ENCODE measurements around the gene MPZL3.
"Not testable (repeated sequence)": the region's sequence is repeated elsewhere in the genome, so short reads cannot be mapped to it uniquely, and the experiment has no call there.

MPZL3 gene

DNA sequence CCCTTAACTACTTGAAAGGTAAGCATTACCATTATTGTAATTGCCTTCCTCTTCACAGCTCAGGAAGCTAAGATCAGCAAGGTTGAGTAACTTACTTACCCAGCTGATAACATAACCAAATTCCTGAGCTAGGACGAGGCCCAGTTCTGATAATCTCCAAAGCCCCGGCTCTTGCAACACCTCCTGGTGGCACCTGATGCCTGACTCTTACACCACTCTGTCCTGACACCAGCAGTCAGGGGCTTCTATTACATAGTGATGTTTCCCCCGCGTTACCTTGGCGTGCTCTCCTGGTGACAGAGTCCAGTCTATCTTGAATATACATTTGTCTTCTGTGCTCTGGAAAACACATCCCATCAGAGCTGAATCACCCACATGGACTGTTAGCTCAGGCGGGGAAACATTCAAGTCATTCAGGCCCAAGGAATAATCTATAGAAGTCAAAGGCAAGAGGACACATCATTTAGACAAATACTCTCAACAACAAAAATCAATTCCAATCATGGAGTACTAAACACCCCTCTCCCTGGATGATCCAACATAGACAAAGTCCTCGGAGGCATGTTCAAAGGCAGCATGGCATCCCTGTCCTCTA lies 39.9 kb downstream of the MPZL3 start:
- DNase-seq (ENCODE audit: low read depth) = no peak

DNA sequence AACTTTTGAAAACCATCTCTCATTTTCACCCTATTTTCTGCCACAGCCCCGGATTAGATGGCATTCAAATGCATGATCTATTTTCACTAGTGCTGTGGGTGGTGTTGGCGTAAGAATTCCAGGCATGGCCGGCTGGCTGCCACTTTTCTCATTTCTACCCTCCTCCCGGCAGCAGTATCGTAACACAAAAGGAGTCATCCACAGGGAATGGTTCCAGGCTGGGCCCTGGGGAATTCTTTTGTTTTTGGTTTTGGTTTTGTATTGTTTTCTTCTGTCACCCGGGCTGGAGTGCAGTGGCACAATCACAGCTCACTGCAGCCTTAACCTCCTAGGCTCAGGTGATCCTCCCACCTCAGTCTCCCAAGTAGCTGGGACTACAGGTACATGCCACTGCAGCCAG lies 41.2 kb downstream of the MPZL3 start:
- DNase-seq (ENCODE audit: low read depth) = no peak

DNA sequence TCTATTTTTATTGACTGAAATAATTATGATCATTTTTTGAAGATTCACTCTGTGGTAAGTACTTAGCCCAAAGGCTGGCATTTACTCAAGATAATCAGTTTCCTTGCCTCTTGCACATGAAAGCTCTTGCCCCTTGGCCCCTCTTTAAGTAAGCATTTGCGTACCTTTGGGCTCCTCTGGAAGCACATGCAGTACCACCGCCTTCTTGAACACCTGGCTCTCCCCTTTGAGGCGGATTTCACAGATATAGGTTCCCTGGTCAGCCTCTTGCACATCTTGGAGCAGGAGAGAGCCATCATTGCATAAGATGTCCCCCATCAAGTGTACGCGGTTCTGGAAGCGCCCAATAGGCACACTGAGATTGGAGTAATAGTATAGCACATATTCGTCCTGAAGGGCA lies 41.8 kb downstream of the MPZL3 start:
- no peak for DNase-seq (ENCODE audit: low read depth)

DNA sequence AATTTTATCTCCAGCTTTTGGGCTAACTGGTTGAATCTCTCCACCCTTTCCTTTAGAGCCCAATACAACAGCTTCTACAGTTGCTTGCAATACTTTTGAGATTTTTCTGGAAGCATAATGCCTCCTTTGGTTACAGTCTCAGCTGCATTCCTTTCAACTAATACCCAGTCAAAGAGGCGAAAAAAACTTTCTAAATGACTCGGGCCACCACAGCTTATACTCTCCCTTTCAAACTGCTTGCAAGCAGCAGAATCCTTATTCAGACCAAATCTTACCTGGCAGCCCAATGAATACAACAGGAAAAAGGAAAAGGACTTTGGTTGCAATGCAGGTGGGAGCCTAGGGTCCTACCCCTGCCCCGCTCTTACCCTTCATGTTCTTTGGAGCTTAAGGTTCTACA lies 43.1 kb downstream of the MPZL3 start:
- DNase-seq (ENCODE audit: low read depth) = no peak

DNA sequence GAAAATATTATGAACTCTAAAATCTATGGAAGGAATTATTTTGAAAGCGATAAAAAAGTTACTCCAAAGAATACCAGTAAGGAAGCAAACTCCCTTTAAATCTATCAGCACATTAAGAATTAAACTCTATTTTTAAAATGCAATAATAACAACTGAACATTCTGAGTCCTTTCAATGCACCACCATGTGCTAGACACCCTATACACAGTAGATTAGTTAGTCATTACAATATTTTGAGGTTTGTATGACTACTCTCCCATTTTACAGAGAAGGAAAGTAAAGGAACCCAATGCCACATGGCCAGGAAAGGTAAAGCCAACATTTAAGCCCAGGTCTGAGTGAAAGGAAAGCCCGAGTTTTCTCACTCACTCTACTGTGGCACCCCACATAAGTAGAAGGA lies 45.1 kb downstream of the MPZL3 start:
- no peak for DNase-seq (ENCODE audit: low read depth)

DNA sequence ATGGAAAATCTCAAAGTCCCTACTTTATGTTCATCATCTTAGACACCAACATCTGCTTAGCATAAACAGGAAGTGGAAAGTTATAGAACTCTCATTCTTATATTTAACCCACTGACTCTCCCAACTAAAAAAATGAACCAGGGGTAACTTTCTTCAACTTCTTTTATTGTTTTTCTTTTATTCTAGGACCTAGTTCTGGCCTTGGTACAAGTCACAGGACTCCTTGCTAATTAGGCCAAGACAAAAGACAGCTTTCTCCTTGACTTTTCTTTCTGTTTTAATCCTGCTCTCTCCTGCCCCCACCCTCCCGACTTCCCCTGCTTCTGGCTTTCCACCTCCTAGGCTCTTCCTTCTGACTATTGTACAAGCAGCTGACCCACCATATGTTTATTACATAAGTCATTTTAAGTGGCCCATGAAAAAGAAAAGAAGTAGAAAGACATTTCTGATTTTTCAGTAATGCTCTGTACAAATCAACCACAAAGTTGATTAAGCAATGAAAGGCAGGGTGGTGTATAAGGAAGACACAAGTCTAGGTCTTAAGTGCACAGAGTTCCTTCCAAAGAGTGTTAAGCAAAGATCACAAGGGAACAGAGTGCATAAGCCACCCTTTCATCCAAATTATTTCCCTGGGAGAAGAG lies 45.7 kb downstream of the MPZL3 start:
- DNase-seq (ENCODE audit: low read depth) = no peak

DNA sequence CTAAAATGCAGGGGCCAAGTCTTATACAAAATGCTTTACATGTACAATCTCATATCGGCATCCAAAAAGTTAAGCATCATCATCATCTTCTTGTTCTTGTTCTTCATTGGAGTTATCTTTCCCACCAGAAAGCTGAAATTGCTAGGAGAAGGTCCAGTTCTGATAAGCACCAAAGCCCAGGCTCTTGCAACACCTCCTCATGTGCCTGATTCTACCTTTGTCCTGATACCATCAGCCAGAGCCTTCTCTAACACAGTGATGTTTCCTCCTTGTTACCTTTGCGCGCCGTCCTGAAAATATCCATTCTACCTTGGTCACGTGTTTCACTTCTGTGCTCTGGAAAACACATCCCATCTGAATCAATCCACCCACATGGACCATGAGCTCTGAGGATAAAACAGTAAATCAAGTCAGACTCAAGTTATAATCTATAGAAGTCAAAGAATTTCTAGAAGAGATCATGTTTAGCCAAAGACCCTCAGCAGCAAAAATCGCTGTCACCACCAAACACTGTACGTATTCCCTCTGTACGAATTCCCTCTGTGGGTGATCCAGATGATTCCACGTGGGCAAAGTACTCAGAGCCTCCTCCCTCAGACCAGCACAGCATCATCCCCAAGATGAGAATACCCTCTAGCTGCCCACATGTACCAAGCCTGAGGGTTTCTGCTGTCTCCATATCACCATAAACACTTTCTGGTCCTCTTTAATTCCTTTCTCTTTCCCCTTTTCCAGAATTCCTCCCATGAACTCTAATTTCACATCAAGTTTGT lies 46.4 kb downstream of the MPZL3 start:
- no peak for DNase-seq (ENCODE audit: low read depth)

DNA sequence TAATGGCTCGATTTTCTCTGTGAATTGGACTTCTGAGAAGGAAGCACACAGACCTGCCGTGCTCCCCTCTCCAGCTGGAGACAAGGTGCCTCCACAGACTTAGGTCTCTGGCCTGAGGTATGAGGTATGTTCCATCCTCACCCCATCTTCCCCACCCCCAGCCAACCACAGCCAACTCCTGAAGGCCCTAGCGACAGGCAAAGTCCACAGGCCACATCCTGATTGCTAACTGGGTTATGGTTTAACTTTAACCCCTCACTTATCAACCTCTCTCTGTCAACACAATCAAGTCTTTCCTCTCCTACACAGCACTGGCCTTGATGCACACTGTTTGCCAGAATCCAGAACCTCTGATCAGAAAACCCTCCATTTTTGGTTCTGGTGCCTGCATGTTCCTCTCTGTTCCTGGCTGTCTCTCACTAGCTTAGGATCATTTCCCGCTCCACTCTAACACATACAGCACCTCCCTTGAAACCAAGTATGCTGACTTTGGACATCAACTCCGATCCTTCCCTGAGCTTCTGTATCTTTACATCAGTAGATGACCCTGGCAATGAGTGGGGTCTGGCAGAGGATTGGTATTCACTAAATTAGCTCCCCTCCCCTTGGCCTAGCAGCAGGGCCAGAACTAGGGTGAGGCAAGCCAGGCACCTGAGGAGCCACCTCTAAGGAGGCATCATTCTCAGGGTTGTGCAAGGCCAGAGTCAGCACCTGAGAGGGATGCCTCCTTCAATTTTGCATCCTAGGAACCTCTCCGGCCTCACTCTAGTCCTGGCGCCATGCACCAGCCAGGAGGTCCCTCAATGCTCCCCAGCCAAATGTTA lies 49.4 kb downstream of the MPZL3 start:
- peak; percentile 37 for DNase-seq (ENCODE audit: low read depth)

DNA sequence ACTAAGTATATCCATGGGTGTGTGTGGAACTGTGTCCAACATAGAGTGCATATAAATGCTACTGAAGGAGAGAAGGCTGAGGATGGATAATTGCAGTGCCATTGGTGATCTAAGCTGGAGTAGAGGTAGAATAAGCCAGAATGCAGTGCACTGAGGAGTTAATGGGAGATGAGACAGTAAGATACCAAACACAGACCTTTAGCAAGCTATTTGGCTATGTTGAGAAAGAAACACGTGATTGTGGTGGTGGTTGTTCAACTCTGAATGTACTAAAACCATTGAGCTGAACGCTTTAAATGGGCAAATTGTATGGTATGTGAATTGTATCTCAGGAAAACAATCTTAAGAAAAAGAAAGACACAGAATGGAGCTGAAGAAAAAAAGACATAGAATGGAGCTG lies 50.2 kb downstream of the MPZL3 start:
- no peak for DNase-seq (ENCODE audit: low read depth)

DNA sequence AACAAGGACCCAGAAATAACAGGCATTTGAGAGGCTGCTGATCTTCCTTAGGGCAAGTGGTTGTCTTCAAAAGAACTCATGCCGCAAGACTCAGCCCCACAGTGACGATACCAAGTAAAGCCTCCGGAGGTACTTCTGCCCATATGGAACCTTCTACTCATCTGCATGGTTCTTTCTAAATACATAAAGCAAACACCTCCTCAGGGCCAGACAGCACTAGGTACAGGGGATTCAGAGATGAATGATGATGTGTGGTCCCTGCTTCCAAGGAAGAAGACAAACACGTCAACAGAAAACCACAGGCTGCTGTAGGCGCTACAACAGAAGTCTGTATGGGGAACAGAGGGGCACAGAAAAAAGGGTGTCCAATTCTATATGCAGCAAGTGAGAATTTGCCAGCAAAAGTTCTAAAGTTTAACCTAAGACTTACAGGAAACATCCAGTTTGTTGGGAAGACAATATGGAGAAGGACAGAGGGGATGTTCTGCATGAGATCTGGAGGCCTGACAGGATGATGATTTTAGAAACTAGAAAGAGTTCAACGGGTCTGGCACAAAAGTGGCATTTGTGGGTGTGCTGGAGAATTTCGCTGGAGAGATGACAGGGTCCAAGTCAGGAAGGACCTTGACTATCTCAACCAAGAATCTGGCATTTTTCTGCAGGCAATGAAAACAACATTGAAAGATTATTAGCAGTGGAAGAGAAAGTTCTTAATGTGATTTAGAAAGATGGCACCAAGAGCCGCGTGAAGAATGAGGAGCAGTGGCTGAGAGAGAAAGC lies 51.1 kb downstream of the MPZL3 start:
- no peak for DNase-seq (ENCODE audit: low read depth)

DNA sequence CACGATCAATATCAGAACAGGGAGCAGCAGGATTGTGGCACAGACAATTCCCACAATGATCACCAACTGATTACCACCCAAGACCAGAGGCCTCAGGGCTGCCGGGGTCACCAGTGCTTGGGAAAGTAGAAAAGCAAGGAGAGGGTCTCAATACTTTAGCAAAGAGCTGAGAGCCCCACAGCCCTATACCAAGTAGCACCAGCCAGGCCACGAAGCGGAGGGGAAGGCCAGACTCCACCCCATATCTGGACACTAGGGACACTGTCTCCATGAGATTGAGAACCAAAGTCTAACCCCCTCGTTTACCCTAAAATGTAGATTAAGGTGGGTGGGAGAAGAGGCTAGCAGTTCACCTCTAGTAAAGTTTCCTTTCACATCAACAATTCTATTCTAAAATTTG lies 51.7 kb downstream of the MPZL3 start:
- DNase-seq (ENCODE audit: low read depth) = no peak

DNA sequence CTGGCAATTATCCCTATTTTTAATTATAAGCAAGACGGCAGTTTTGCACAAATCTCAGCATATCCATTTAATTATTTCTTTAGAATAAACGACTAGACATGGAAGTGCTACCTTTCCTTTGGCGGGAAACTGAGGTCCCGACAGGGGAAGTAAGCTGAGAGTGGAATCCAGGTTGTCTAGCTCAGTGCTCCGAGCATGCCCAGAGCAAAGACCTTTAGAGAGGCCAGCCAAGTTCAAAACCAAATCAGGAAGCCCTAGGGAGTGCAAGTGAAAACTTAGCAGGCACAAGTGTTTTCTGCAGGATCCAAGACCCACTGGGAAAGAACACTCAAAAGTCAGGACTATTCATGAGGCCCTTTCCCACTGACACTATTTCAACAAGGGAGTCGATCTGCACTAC lies 53.0 kb downstream of the MPZL3 start:
- DNase-seq (ENCODE audit: low read depth) = no peak

DNA sequence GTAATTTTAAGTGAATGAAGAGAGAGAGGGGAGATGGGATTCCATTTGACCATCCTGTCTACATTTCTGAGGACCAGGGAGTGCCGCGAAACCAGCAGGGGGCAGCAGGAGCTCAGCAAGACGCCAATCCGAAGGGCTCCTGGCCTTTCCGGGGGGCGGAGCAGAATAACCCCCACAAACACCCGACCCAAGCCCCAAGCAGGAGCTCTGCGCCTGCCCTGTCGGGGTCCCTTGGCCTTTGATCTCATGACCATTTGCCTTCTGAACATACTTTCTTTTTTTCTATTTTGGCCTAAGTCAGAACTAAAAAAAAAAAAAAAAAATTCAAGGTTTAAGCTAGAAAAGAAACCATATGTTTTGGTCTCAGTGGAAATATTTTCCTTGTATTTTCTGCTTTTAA lies 53.8 kb downstream of the MPZL3 start:
- peak; percentile 84 for DNase-seq (ENCODE audit: low read depth)

DNA sequence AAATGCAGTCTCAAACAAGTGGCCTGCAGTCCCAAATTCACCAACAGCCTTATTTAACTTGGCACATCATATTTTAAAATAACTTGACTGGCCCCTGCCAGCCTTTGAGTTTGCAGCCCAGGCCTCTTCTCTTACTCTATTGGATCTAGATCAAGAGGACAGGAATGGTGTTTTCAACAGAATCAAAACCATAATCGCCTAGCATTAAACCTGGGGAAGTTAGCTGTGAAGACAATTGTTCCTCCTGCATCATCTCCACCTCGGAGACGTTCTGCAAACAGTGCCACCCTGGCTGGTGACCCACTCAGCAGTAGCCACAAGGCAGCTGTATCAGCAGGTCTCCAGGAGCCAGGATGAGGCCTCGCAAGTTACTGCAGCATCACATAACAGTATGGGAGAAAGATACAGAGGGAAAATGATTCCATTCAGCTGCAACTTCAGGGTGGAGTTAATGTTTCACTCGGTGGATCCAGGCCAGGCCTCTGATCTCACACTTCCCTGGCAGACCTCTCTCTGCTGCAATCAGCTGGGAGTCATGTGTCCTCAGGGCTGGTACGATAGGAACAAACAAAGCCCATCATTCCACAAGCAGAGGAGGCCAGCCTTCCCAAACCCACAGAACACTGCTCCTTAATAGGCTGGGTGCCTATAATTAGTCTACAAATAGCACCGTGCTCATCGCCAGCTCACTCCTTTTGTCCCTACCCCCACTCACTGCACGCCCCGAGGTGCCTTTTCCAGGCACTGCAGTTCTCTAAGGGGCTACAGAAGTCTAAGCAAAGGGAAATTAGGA lies 57.1 kb downstream of the MPZL3 start:
- no peak for DNase-seq (ENCODE audit: low read depth)

DNA sequence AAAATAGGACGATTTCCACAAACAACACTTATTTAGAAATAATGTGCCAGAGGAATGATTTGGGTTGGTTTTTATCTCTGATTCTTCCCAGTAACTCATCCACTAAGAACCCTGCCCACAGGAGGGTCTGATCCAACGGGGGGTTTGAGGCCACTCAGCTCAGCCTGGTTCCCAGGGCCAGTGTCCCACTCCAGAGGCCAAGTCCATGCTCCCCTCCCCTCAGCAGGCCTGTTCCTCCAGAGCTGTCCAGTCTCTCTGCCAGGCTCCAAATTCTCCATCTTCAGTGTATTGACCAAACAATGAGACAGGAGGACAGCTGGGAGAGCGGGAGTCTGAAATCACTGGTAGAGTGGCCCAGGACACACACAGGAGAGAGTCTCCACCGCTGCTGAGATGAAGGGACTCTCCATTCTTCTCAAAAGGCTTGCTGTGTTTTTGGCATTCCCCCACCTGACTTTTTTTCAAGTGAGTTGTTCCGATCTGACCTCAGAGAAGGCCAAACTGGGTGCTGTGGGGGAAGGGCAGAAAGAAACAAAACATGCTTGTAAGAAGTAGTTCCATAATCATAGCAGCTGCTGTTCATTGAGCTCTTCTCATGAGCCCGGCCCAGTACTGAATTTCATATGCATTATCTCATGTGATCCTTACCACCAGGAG lies 58.1 kb downstream of the MPZL3 start:
- DNase-seq (ENCODE audit: low read depth) = no peak

DNA sequence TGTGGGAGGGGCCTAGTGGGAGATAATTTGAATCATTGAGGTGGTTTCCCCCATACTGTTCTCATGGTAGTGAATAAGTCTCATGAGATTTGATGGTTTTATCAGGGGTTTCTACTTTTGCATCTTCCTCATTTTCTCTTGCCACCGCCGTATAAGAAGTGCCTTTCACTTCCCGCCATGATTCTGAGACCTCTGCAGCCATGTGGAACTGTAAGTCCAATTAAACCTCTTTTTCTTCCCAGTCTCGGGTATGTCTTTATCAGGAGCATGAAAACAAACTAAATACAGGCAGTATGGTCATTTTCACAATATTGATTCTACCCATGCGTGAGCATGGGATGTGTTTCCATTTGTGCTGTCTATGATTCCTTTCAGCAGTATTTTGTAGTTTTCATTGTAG lies 59.3 kb downstream of the MPZL3 start:
- DNase-seq (ENCODE audit: low read depth) = not testable (repeated sequence)

DNA sequence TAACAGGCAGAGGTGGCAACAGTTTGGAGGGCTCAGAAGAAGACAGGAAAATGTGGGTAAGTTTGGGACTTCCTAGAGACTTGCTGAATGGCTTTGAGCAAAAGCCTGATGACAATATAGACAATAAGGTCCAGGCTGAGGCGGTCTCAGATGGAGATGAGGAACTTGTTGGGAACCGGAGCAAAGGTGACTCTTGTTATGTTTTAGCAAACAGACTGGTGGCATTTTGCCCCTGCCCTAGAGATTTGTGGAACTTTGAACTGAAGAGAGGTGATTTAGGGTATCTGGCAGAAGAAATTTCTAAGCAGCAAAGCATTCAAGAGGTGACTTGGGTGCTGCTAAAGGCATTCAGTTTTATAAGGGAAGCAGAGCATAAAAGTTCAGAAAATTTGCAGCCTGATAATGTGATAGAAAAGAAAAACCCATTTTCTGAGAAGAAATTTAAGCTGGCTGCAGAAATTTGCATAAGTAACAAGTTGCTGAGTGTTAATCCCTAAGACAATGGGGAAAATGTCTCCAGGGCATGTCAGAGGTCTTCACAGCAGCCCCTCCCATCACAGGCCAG lies 61.1 kb downstream of the MPZL3 start:
- not testable (repeated sequence) for DNase-seq (ENCODE audit: low read depth)

DNA sequence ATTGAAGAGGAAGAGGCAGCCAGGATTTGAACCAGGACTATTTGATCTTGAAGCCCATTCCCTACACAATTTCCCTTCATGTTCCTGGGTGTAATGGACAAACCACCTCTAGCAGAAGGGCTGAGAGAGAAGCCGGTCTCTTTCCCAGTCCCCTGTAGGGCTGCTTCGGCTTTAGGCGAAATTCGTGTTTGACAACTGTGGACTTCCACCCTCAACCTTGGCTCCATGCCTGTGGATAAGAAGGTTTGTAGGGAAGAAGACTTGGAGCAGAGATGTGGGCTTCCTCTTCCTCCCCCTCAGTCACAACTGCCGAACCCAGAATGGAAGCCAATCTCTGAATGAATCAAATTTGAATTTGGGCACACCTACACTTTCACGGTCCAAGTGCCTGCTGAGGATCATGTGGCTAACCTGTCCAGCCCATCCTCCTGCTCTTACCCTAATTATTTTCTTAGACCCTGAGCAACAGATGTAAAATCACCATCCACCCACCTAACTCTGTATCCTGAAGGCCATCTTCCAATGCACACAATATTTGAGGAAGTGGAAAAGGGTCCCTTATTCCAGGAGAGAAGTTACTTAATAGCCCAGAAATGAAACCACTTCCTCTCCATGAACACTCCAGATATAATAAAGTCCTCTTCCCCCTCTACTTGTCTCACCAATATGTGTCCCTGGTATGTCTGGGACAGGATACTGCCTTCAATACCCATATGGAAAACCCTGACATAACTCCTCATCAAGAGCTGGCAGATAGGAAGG lies 65.6 kb downstream of the MPZL3 start:
- no peak for DNase-seq (ENCODE audit: low read depth)

All from activated T-cell treated with anti-CD3 and anti-CD28 coated beads for 1 hour (primary cell).